NCI-H187 (cell line): ENCODE results near the gene VENTX.

Experiments used
- DNase-seq, 2 experiments: peaks; one replicate each; lab custom pipeline; 2025; lab: John Stamatoyannopoulos, UW

Gene VENTX

DNA sequence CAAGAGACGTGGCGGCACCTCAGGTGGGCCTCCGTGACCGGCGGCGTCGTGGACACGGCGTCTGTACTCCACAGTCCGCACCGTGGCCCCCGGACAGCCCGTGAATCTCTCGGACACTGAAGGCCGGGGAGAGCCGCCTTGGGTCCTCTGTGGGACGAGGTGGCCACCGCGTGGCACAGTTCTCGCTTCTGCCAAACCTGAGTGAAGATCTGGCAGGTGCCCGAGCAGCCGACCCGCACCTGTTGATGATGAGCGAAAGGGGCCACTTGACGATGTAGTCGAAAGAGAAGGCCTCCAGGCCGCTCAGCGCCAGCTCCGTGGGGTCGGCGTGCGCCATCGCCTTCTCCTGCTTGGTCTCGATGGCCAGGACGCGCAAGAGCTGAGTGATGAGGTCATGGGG, 47.6 kb downstream of the VENTX start:
- no peak for DNase-seq

DNA sequence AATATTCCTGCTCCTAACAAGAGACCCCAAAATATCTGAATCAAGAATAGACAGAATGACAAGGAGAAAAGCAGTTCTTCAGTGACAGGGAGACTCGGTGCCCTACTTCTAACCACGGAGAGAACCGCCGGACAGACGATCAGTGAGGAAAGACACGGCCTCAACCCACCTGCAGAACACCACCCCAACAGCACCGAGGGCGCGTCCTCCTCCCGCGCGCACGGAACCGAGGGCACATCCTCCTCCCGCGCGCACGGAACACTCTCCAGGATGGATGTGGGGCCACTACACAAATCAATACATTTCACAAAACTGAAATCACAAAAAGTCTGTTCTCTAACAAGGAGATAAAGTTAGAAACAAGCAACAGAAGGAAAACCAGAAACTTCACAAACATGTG, 48.7 kb downstream of the VENTX start:
- DNase-seq, result no peak

DNA sequence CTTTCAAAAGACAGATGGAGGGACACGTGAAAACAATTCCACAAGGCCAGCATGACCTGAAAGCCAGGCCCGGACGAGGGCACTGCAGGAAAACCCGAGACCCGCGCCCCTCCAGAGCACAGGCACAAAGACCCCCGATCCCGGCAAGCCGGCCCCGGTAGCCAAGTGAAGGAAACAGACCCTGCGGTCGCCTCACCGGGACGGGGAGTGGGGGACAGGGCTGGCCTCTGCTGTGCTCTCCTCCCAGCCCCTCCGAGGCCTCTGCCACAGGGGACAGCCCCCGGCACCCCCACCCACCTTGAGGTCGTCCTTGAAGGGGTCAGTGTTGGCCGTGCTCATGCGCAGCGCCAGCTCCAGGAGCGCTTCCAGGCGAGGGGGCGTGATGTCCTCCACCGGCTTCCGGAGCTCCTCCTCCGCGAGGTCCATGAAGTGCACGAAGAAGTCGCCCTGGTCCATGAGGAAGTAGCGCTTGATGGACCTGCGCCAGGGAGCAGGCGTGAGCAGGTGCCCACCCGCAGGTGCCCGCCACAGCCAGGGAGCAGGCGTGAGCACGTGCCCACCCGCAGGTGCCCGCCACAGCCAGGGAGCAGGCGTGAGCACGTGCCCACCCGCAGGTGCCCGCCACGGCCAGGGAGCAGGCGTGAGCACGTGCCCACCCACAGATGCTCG, 50.3 kb downstream of the VENTX start:
- no peak for DNase-seq

DNA sequence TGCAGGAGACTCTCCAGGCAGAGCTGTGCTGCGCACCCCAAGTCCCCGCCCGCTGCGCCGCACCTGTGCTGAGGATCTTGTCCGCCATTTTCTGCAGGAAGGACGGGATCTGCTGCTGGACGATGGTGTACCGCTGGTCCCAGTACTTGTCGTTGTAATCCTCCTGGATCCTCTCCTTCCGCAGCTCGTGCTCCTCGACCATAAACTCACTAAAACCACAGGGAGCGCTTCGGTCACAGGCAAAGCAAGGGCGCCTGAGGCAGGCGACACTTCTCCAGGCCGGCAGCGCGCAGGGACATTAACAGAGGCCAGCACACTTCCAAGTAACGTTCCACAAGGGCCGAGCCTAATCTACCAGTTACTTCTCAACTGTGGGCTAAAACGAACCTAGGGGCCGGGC, 52.1 kb downstream of the VENTX start:
- no peak for DNase-seq
